GM12878 (cell line): Measurements from ENCODE around the gene PLEKHJ1. TPM values are rescaled to one million over a fixed set of nuclear protein-coding genes. Genes with fewer than 3 reads are reported as not detected.
A peak's percentile ranks its signal among the peaks of the same experiment; 100 is the strongest.

ENCODE experiments used
- ATAC-seq: fragments of 200-7000 bp; cut with Tn5 transposase; 3 replicates; pipeline ENCODE4 v1.9.1; 2020; ENCODE audit warnings: mild to moderate bottlenecking, moderate library complexity
- BruUV-seq: library from RNA; stranded (reverse); fragments of 400-500 nt; replicated peaks from 2 replicates; lab custom pipeline; 2021; lab: Mats Ljungman, UMichigan
- CTCF ChIA-PET: fragments of 300-600 bp; sonication (Branson Sonifier 250); formaldehyde crosslinking; extraction: SDS; loops from one replicate; lab custom pipeline; 2021; ENCODE audit warnings: inconsistent platforms; lab: Yijun Ruan, JAX
- POLR2A ChIA-PET: fragments of 350-600 bp; formaldehyde crosslinking; extraction: SDS; loops from one replicate; lab custom pipeline; 2021; ENCODE audit warnings: inconsistent platforms; lab: Charles Lee
- RAD21 ChIA-PET: fragments of 300-600 bp; sonication (Branson Sonifier 250); formaldehyde crosslinking; loops from one replicate; lab custom pipeline; 2023; ENCODE audit warnings: antibody characterized with exemption; ENCODE audit not compliant: unreplicated experiment; lab: Charles Lee
- SMC1A ChIA-PET: fragments of 300-600 bp; sonication (Branson Sonifier 250); formaldehyde crosslinking; loops from one replicate; lab custom pipeline; 2023; ENCODE audit not compliant: unreplicated experiment, uncharacterized antibody; lab: Charles Lee
- DNase-seq: peaks from one replicate; pipeline ENCODE4 v3.0.0-alpha.2; 2011; ENCODE audit warnings: low read depth, low spot score
- FAIRE-seq: peaks from 3 replicates; lab custom pipeline; 2011; peaks lifted over from hg19 to GRCh38; lab: Jason Lieb, UNC
- H2AFZ ChIP-seq: 2 replicates; pipeline ENCODE4 v1.6.0; 2011; ENCODE audit warnings: low read depth, low read length, control low read depth; ENCODE audit not compliant: control insufficient read depth
- H3K27ac ChIP-seq: 2 replicates; pipeline ENCODE4 v1.5.1; 2011; ENCODE audit warnings: control low read depth; ENCODE audit not compliant: control insufficient read depth, insufficient read depth
- H3K27me3 ChIP-seq, 2 experiments: replicated peaks in 1 of 2; 2 replicates each; pipeline versions ENCODE4 v1.6.0 to v1.6.1; 2011; ENCODE audit warnings: low read length in 1 of 2; ENCODE audit not compliant: control insufficient read depth in 2 of 2, insufficient read depth in 2 of 2
- H3K36me3 ChIP-seq, 2 experiments: 2 replicates each; pipeline ENCODE4 v1.5.1; 2011; ENCODE audit warnings: low read length in 1 of 2; ENCODE audit not compliant: control insufficient read depth in 2 of 2, insufficient read depth in 2 of 2
- H3K4me1 ChIP-seq: 2 replicates; pipeline ENCODE4 v1.6.1; 2011; ENCODE audit warnings: mild to moderate bottlenecking, low read length, moderate library complexity, mixed read lengths; ENCODE audit not compliant: control insufficient read depth, insufficient read depth
- H3K4me2 ChIP-seq: 2 replicates; pipeline ENCODE4 v1.6.0; 2011; ENCODE audit warnings: control low read depth; ENCODE audit not compliant: control insufficient read depth, insufficient read depth
- H3K4me3 ChIP-seq: fragments of 200-600 bp; sonication (generic); 2 replicates; pipeline ENCODE4 v1.5.1; 2016
- H3K79me2 ChIP-seq: 2 replicates; pipeline ENCODE4 v1.6.0; 2011; ENCODE audit warnings: low read length; ENCODE audit not compliant: control insufficient read depth, insufficient read depth
- H3K9ac ChIP-seq: 2 replicates; pipeline ENCODE4 v1.8.0; 2011; ENCODE audit warnings: low read length, control low read depth, mixed read lengths; ENCODE audit not compliant: control insufficient read depth, insufficient read depth
- H3K9me3 ChIP-seq: replicated peaks from 3 replicates; pipeline ENCODE4 v1.5.1; 2011; ENCODE audit warnings: mild to moderate bottlenecking, low read length; ENCODE audit not compliant: control insufficient read depth, insufficient read depth
- H4K20me1 ChIP-seq: 2 replicates; pipeline ENCODE4 v1.6.0; 2011; ENCODE audit not compliant: control insufficient read depth, insufficient read depth
- FOXK2 ChIP-seq: fragments of 450-650 bp; IDR thresholded peaks from 2 replicates; pipeline ENCODE4 v1.6.1; 2017; ENCODE audit warnings: mild to moderate bottlenecking, moderate library complexity
- FOXM1 ChIP-seq: IDR thresholded peaks from 2 replicates; pipeline ENCODE4 v1.6.1; 2012; ENCODE audit warnings: low read depth, mild to moderate bottlenecking, inconsistent platforms, low read length, moderate library complexity
- HDAC2 ChIP-seq: fragments of 200-600 bp; sonication (generic); IDR thresholded peaks from 2 replicates; pipeline ENCODE4 v1.6.1; 2017
- HDGF ChIP-seq: fragments of 450-650 bp; IDR thresholded peaks from 2 replicates; pipeline ENCODE4 v1.6.1; 2016; ENCODE audit warnings: antibody characterized with exemption
- IRF4 ChIP-seq: IDR thresholded peaks from 2 replicates; pipeline ENCODE4 v1.6.1; 2011; ENCODE audit warnings: low read depth, low read length
- MTA3 ChIP-seq: IDR thresholded peaks from 2 replicates; pipeline ENCODE4 v1.6.1; 2012; ENCODE audit warnings: low read length, inconsistent platforms, borderline replicate concordance
- NFIC ChIP-seq: IDR thresholded peaks from 2 replicates; pipeline ENCODE4 v1.6.1; 2012; ENCODE audit warnings: low read depth, mild to moderate bottlenecking, inconsistent platforms, low read length, moderate library complexity
- NR2C2 ChIP-seq: IDR thresholded peaks from 2 replicates; pipeline ENCODE4 v1.6.1; 2011; ENCODE audit warnings: borderline replicate concordance, low read depth; ENCODE audit not compliant: control insufficient read depth, insufficient read length
- PML ChIP-seq: IDR thresholded peaks from 2 replicates; pipeline ENCODE4 v1.6.1; 2012; ENCODE audit warnings: low read length, inconsistent platforms
- POLR2A ChIP-seq: IDR thresholded peaks from 2 replicates; pipeline ENCODE4 v1.6.1; 2011; ENCODE audit warnings: low read depth, mild to moderate bottlenecking, low read length
- SIN3A ChIP-seq: IDR thresholded peaks from 2 replicates; pipeline ENCODE4 v1.6.1; 2012; ENCODE audit warnings: low read depth, low read length, improper control_type of control experiment
- SUPT20H ChIP-seq: IDR thresholded peaks from 2 replicates; pipeline ENCODE4 v1.6.1; 2011; ENCODE audit warnings: low read depth, mild to moderate bottlenecking, low read length, moderate library complexity, borderline replicate concordance; ENCODE audit not compliant: control insufficient read depth
- SUZ12 ChIP-seq: fragments of 200-600 bp; sonication (generic); IDR thresholded peaks from one replicate; pipeline ENCODE4 v1.6.1; 2018; ENCODE audit warnings: antibody characterized with exemption, mild to moderate bottlenecking; ENCODE audit not compliant: unreplicated experiment
- WGBS: methylation state at CpG from one replicate; pipeline ENCODE4 v1.1.6; 2016; ENCODE audit warnings: low lambda C conversion rate; ENCODE audit not compliant: insufficient replicate concordance, insufficient coverage; ENCODE audit errors: missing lambda C conversion rate; 5-methylcytosine and 5-hydroxymethylcytosine counted together
- in situ Hi-C: fragments of 300-500 bp; cut with MboI; formaldehyde crosslinking; loops from 9 replicates; pipeline ENCODE4 v1.14.3; 2018; ENCODE audit warnings: mixed read lengths
- intact Hi-C: fragments of 100-400 bp; cut with micrococcal nuclease; formaldehyde crosslinking; loops from one replicate; pipeline ENCODE4 v1.14.2; 2022; ENCODE audit not compliant: unreplicated experiment
- polyA plus RNA-seq, 11 experiments: library from polyadenylated mRNA; depleted of rRNA in 4 of 11; unstranded in 6 of 11; stranded (reverse) in 5 of 11; fragments of >200 nt; fragmentation: Nextera tagmentation in 4 of 11; fragmentation: Illumina TruSeq in 1 of 11; extraction: Ambion mirVana in 4 of 11; extraction: Trizol in 1 of 11; gene quantifications; 1 replicate in 1 of 11; 2 replicates in 10 of 11; pipeline versions ENCODE4 v1.2.1 to v1.2.3, GENCODE V29; 2011 to 2016; ENCODE audit warnings: inconsistent platforms in 2 of 11, missing spikeins in 2 of 11, low read depth in 1 of 11
- total RNA-seq, 4 experiments: library from RNA; depleted of rRNA in 3 of 4; stranded (reverse); fragments of >200 nt in 3 of 4; fragmentation: Illumina TruSeq in 1 of 4; extraction: Trizol in 1 of 4; gene quantifications; 2 replicates each; pipeline versions ENCODE4 v1.2.1 to v1.2.3, GENCODE V29; 2013 to 2021
- TF ChIP-seq, protein P1 (sequence below): fragments of 450-650 bp; IDR thresholded peaks from 2 replicates; pipeline ENCODE4 v1.6.1; 2014; ENCODE audit warnings: mild to moderate bottlenecking
- TF ChIP-seq, protein P2 (sequence below): fragments of 450-650 bp; formaldehyde crosslinking; IDR thresholded peaks from 2 replicates; pipeline ENCODE4 v1.5.0; 2022; ENCODE audit warnings: mild to moderate bottlenecking, missing genetic modification characterization
- TF ChIP-seq, protein P3 (sequence below): IDR thresholded peaks from 2 replicates; pipeline ENCODE4 v1.6.1; 2012; ENCODE audit warnings: low read depth, low read length, improper control_type of control experiment
- TF ChIP-seq, protein P4 (sequence below): IDR thresholded peaks from 2 replicates; pipeline ENCODE4 v1.6.1; 2011; ENCODE audit warnings: low read depth, low read length, improper control_type of control experiment, borderline replicate concordance

Gene PLEKHJ1
- total and polyA plus RNA-seq, 10 of the 15 experiments (the other 5 are each of a cell fraction or from before 2014, with no cell fraction given) = 1.3 to 133 (median 75.0) TPM

DNA sequence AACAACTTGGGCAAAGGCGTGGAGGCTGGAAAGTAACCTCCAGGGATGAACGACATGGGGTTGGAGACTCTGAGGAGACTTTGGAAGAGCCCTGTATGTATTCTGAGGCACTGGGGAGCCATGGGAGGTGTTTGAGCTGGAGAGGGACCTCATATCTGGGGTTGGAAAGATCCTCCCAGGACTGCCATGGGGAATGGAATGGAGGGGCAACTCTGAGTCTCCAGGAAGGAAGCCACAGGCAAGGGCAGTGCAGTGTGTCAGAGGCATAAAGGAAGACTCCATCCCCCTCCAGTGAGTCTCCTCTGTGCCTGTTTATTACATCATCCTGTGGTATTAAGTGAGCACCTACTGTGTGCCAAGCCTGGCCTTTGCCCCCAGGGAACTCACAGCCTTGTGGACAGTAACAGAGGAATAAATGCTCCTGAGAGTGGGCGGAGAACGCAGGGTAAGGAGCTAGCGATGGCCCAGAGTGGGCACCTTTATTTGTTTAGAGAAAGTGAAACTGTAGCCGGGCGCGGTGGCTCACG, 38.1 kb upstream of the PLEKHJ1 start:
- Histone ChIP-seq H3K4me3 (peak overlapping the region; percentile 46), H2AFZ (no peak overlapping the region), H3K79me2 (peaks cover 54% of the 10 kb centered on the region), H3K4me1 (peaks cover 7% of the 10 kb centered on the region), H3K27ac (0 out of 2 replicates have a peak overlapping the region, but pooled peaks have one; percentile 33), H3K36me3 (peaks cover 4 to 19% of the 10 kb centered on the region in 2 experiments), H3K27me3 (no peaks in the 10 kb centered on the region), H3K4me2 (peak overlapping the region; percentile 92), H3K9ac (peak overlapping the region; percentile 58; the same call in 1 of the 2 replicates), H3K9me3 (no peaks in the 10 kb centered on the region), H4K20me1 (peaks cover 13% of the 10 kb centered on the region)
- in situ Hi-C loops = loop anchor here (5.0 to 10.0 kb wide), 3 partner anchors 37 to 341 kb away; partner anchors contain the start of genes PLEKHJ1 and SF3A2
- no peak for TF ChIP-seq FOXM1
- TF ChIP-seq, protein P1, sequence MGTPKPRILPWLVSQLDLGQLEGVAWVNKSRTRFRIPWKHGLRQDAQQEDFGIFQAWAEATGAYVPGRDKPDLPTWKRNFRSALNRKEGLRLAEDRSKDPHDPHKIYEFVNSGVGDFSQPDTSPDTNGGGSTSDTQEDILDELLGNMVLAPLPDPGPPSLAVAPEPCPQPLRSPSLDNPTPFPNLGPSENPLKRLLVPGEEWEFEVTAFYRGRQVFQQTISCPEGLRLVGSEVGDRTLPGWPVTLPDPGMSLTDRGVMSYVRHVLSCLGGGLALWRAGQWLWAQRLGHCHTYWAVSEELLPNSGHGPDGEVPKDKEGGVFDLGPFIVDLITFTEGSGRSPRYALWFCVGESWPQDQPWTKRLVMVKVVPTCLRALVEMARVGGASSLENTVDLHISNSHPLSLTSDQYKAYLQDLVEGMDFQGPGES = no peak
- TF ChIP-seq, protein P2, sequence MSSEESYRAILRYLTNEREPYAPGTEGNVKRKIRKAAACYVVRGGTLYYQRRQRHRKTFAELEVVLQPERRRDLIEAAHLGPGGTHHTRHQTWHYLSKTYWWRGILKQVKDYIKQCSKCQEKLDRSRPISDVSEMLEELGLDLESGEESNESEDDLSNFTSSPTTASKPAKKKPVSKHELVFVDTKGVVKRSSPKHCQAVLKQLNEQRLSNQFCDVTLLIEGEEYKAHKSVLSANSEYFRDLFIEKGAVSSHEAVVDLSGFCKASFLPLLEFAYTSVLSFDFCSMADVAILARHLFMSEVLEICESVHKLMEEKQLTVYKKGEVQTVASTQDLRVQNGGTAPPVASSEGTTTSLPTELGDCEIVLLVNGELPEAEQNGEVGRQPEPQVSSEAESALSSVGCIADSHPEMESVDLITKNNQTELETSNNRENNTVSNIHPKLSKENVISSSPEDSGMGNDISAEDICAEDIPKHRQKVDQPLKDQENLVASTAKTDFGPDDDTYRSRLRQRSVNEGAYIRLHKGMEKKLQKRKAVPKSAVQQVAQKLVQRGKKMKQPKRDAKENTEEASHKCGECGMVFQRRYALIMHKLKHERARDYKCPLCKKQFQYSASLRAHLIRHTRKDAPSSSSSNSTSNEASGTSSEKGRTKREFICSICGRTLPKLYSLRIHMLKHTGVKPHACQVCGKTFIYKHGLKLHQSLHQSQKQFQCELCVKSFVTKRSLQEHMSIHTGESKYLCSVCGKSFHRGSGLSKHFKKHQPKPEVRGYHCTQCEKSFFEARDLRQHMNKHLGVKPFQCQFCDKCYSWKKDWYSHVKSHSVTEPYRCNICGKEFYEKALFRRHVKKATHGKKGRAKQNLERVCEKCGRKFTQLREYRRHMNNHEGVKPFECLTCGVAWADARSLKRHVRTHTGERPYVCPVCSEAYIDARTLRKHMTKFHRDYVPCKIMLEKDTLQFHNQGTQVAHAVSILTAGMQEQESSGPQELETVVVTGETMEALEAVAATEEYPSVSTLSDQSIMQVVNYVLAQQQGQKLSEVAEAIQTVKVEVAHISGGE (CRISPR knock-in tag) = no peak
- no peak for TF ChIP-seq NFIC
- no peak for TF ChIP-seq HDGF
- TF ChIP-seq, protein P3, sequence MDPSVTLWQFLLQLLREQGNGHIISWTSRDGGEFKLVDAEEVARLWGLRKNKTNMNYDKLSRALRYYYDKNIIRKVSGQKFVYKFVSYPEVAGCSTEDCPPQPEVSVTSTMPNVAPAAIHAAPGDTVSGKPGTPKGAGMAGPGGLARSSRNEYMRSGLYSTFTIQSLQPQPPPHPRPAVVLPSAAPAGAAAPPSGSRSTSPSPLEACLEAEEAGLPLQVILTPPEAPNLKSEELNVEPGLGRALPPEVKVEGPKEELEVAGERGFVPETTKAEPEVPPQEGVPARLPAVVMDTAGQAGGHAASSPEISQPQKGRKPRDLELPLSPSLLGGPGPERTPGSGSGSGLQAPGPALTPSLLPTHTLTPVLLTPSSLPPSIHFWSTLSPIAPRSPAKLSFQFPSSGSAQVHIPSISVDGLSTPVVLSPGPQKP = no peak
- TF ChIP-seq SUZ12 = no peak
- no peak for TF ChIP-seq IRF4
- TF ChIP-seq, protein P4, sequence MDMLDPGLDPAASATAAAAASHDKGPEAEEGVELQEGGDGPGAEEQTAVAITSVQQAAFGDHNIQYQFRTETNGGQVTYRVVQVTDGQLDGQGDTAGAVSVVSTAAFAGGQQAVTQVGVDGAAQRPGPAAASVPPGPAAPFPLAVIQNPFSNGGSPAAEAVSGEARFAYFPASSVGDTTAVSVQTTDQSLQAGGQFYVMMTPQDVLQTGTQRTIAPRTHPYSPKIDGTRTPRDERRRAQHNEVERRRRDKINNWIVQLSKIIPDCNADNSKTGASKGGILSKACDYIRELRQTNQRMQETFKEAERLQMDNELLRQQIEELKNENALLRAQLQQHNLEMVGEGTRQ = no peak
- no peak for TF ChIP-seq SIN3A
- no peak for TF ChIP-seq NR2C2
- no peak for TF ChIP-seq MTA3
- TF ChIP-seq SUPT20H = no peak
- no peak for TF ChIP-seq HDAC2
- no peak for TF ChIP-seq POLR2A
- no peak for TF ChIP-seq PML
- TF ChIP-seq FOXK2 = no peak
- ATAC-seq (no peak), DNase-seq (no peak), FAIRE-seq (no peak)
- BruUV-seq = no TSS peak
- intact Hi-C loops = loop anchor here (5.0 to 10.0 kb wide), 2 partner anchors 348 to 511 kb away; partner anchors contain the start of genes SGTA and THOP1
- POLR2A ChIA-PET = interaction anchor here (0.6 to 1.6 kb wide), 3 partner anchors 36 to 272 kb away, joined by 3 to 4 read pairs (median 3); no protein-coding TSS in a partner anchor
- RAD21 ChIA-PET = interaction anchor here (1.1 to 4.5 kb wide), 5 partner anchors 15 to 118 kb away, joined by 4 to 44 read pairs (median 5); no protein-coding TSS in a partner anchor
- 83% methylated on average over 9 of the region's 9 CpGs for WGBS
- SMC1A ChIA-PET = interaction anchor here (0.9 to 5.1 kb wide), 7 partner anchors 12 to 118 kb away, joined by 3 to 30 read pairs (median 3); no protein-coding TSS in a partner anchor
- CTCF ChIA-PET = interaction anchor here (1.1 to 6.4 kb wide), 11 partner anchors 10 to 361 kb away, joined by 3 to 46 read pairs (median 8); partner anchors contain the start of gene TIMM13
